UCSD-AML1 (cell line): ENCODE measurements around the gene TRPM5.

Source experiments
- DNase-seq: peaks from one replicate; lab custom pipeline; 2025; ENCODE audit not compliant: unreplicated experiment; lab: John Stamatoyannopoulos, UW

TRPM5 gene

DNA sequence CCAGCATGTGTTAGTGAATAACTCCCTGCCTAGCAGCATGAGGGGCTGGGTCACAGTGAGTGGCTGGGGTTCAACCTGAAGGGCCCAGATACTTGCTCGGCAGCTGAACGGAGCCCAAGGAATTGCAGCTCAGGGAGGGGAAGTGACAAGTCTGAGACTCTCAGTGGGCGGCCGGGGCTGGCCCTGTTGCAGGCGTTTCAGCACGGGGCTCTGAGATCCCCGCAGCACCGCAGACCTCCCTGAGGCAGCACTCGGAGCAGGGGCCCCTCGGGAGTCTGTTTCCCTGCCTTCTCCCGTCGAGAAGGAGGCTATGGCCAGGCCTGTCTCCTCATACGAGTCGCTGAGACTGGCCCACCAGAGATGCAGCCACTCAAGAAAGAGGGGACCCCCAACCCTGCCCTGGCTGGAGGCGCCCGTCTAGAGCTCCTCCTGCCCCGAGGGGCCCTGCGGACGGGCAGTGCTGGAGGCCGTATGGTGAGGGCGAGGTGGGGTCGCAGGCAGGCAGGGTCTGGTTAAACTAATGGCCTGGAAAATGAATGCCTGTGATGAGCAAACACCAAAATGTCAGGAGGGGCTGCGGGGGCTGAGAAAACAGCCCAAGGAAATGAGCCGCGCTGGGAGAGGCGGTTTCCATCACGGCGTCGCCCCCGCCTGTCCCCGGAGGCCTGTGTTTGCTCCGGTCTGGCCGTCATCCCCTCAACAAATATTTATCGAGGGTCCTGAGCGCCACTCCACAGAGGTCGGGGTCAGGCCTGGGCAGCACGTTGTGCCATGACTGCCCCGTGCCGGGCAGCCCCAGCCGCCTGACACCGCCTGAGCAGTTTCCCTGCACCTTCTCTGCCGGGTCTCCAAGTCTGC is 34.5 kb downstream of the TRPM5 start:
- no peak for DNase-seq

DNA sequence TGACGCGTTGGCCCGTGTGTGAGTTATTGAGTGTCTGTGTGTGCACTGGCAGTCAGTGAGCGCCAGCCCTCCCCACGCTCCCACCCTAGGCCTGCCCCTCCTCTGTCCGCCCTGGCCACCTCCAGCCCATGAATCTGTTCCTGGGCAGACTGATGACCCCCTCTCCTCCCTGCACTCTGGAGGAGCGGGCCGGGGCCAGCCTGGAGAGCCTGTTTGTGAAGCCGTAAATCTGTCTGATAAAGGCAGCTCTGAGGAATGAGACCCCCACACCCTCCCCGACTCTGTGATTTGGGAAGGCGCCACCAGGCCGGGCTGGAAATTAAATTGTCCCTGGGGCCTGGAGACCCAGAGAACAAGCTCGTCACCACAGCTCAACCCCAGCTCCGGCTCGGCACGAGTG is 35.2 kb downstream of the TRPM5 start:
- no peak for DNase-seq

DNA sequence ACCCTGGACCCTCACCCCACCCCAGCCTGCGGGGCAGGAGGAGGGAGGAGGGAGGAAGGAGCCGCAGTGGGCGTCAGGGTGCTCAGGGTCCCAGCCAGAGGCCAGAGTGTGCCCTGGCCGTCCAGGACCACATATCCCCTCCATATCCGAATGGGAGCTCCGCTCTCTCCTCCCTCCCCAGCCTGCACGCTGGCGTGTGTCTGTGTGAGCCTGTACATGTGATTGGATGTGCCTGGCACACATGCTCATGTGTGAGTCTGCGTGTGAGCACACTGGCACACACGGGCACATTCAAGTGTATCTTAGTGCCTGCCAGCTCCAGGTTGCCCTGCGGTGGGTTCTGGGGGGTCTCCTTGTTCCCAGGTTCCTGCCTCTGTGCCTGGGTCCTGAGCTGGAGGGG is 35.6 kb downstream of the TRPM5 start:
- no peak for DNase-seq

DNA sequence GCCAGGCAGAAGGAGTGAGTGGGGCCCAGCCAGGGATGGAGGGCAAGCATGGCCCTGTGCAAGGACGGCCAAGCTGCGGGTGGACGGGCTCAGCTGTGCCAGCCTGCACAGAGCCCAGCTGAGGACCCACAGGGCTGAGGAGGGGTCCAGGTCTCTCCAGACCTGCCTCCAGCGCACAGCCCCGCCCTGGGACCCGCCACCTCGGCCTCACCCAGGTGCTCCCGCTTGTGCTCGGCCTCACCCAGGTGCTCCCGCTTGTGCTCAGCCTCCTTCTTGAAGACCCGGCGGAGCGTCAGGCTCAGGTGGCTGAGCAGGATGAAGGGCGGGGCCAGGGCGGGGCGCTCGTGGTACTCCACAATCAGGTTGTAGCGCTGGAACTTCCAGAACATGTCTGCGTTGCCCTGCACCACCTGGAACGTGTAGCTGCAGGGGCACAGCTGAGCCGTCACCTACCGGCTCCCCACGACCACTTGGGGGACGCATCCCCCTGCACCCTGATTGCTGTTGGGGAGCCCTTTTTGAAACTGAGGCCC is 37.4 kb downstream of the TRPM5 start:
- no peak for DNase-seq

DNA sequence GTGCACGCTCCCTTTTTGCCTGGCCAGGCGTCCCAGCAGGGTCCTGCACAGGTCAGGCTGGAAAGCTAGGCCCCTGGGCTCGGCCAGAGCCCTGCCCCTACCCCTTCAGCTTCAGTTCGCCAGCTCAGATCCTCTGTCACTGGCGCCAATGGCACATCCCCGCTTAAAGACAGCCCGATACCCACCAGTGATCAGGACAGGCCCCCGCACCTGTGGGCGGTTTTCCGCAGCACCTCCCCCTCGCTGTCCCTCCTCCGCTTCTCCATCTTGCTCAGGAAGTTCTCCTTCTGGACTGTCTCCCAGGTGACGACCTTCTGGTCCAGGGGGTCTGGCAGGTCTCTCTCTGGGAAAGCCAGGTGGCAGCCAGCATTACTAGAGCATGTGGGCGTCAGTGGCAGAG is 37.9 kb downstream of the TRPM5 start:
- DNase-seq = no peak

DNA sequence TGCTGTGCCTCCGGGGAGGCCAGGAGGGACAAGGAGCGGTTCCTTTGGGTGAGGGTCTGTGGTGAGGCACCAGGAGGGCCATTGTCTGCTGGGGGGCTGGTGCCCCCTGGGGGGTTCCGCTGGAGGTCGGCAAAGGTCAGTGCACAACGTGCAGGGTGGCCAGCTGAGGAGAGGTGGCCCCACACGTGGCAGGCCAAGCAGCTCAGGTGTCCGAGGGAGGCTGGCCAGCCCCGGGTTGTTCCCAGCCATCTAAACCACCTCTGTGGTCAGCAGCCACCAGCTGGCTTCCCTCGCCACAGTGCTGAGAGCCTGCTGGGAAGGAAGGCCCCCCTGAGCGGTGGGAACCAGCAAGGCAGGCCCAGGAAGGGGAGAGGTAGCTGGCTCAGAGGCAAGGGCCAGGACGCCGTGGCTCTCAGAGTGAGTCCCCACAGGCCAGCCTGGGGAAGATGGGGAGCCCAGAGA is 39.5 kb downstream of the TRPM5 start:
- no peak for DNase-seq

DNA sequence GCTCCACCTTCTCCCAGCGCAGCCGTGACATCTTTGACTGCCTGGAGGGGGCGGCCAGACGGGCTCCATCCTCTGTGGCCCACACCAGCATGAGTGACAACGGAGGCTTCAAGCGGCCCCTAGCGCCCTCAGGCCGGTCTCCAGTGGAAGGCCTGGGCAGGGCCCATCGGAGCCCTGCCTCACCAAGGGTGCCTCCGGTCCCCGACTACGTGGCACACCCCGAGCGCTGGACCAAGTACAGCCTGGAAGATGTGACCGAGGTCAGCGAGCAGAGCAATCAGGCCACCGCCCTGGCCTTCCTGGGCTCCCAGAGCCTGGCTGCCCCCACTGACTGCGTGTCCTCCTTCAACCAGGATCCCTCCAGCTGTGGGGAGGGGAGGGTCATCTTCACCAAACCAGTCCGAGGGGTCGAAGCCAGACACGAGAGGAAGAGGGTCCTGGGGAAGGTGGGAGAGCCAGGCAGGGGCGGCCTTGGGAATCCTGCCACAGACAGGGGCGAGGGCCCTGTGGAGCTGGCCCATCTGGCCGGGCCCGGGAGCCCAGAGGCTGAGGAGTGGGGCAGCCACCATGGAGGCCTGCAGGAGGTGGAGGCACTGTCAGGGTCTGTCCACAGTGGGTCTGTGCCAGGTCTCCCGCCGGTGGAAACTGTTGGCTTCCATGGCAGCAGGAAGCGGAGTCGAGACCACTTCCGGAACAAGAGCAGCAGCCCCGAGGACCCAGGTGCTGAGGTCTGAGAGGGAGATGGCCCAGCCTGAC is 41.2 kb downstream of the TRPM5 start:
- DNase-seq = no peak

DNA sequence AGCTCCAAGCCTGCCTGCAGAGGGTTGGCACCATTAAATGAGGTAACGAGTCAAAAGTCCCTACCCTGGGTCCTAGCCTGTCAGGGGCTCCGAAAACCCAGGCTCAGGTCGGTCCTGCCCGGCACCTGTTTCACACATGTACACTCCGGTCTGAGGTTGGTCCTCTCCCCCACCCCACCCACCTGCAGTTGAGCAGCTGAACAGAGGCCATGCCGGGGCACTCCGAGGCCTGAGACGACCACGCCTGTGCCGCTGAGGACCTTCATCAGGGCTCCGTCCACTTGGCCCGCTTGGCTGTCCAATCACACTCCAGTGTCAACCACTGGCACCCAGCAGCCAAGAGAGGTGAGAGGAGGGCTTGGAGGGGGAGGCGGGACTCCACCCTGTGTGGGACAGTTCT is 42.2 kb downstream of the TRPM5 start:
- no peak for DNase-seq

DNA sequence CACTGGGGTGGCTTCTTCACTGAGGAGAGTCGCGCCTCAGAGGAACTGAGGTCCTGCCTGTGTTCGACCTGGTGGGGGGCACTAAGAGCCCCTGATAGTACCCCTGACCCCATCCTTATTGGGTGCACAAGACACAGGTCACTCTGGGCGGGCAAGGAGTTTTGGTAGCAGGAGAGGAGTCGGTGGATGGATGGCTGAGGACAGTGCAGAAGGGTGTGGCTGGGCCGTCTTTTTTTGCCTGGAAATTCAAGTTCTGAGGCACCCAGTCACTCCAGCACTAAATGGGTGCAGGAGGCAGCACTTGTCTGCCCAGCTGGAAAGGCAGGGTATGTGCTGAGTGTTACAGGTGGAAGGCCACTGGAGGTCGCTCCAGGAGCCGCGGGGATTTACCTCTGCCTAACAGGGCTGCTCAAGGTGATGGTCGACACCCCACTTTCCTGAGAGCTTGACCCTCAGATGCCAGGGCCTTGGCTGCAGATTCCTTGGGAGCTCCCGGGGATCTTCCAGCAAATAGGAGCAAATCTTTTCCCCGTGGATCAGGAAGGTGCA is 42.8 kb downstream of the TRPM5 start:
- DNase-seq = no peak

DNA sequence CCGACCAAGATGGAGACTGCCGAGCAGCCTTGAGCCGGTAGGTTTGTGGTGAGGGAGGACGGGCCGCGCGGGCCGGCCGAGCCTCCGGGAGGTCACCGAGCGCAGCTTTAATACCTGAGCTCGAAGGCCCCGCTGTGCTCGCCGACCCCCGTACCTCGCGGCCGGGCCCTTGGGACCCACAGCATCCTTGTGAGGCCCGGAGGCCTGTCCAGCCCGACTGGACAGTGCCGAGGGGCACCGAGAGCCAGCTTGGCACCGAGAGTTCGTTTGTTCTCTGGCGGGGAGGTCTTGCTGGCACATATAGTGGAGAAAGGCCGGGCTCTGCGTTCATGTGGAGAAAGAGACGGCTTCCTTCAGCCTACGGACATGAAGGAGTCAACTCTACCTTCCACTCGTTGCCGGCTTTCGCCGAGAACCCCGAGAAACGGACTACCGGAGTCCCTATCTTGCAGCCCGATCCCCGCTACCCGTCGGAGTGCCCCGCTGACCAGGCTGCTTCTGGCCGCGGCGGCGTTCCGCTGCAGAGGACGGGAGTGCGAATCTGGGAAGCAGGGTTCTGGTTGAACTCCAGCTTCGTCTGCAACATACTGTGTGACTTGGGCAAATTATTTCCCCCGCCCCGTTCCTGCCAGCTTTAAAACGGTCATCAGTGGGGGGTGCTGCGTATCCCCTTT is 43.4 kb downstream of the TRPM5 start:
- no peak for DNase-seq

DNA sequence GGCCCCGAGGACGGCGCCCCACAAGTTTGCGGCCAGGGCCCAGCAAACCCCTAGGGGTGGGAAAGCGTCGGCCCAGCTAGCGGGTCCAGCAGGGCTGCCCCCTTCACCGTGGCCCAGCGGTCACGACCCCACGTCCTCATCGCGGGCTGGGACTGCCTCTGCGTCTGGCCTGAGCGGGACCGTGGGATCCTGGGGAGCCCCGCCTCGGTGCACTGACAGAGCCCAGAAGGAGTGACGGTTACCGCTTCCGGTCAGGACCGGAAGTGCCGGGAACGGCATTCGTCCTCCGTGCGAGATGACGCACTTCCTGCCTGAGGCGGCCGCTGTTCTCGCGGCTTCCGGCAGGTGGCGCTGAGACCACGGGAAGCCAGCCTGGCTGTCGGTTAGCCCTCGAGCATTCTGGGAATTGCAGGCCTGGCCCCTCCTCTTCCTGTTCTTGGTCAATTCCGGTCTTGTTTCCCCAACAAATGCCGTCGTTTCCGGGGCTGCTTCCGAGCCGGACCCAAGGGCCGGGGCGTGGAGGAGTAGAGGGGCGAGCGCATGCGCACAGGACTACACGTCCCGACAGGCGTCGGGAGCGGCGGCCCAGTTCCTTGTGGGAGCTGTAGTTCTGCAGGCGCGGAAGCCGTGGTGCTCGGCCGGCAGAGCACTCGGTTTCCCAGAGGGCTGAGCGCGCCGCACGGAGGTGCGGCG is 44.1 kb downstream of the TRPM5 start, which contains the start of gene TSSC4:
Gene TSSC4 (plus strand): TSS at position 682 of the 693 bp plus-strand sequence. CDS start 1,884 bp downstream, outside the sequence.
- DNase-seq = peak; percentile 100

DNA sequence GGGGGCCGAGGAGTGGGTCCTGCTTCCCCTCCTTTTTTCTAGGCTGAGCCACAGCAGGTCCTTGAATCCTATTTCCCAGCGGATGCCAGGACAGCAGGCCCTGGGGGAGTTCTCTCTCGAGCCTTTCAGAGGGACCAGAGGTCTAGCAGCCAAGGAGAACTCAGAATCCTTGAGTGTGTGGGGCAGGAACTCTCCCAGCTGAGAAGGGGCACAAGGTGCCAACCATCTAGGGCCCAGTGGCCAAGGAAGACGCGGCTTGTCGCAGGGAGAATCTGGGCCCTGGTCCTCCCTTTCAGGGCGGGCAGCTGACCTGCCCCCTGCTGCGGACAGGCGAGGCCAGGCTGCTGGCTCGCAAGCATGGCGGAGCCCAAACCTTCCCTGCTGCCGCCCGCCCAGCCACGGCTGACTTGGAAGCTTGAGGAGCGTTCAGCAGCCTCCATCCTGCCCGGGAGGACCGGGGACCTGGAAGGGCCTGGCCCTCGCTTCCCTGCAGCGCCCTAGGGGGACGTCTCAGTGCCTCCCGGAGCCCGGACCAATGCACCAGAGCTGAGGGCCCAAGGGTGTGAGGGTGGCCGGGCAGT is 44.7 kb downstream of the TRPM5 start:
- no peak for DNase-seq

DNA sequence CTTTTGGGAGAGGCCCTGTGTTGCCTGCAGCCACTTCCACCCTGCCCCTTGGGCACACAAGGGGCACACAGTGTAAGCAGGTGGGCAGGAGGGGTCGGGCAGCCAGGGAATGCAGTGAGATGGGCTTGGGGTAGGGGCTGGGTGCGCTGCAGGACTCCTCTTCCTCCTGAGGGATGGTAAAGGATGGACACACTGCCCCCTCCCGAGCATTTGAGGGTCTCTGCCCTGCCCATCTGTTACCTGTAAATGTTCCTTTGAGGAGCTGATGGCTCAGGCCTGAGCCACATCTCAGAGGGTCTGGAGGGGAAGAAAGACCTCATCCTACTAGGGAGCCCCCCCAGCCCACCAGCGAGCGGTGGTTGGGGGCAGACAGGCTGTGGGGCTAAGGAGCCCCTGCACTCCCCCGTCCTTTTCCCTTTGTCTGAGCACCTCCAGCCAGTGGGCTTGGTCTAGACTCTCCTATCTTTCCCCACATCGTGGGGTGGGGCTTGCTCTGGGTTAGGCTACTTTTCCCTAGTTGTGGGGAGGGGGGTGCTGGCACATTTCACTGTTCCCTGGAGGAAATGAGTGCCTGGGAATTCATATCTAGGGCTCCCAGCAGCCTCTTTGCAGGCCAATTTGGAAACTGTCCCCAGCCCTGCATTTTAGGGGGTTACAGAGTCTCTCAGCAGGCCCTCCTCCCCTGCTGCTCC is 45.5 kb downstream of the TRPM5 start:
- DNase-seq = no peak

DNA sequence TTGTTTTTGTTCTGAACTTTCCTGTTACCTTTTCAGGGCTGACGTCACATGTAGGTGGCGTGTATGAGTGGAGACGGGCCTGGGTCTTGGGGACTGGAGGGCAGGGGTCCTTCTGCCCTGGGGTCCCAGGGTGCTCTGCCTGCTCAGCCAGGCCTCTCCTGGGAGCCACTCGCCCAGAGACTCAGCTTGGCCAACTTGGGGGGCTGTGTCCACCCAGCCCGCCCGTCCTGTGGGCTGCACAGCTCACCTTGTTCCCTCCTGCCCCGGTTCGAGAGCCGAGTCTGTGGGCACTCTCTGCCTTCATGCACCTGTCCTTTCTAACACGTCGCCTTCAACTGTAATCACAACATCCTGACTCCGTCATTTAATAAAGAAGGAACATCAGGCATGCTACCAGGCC is 47.3 kb downstream of the TRPM5 start:
- no peak for DNase-seq

DNA sequence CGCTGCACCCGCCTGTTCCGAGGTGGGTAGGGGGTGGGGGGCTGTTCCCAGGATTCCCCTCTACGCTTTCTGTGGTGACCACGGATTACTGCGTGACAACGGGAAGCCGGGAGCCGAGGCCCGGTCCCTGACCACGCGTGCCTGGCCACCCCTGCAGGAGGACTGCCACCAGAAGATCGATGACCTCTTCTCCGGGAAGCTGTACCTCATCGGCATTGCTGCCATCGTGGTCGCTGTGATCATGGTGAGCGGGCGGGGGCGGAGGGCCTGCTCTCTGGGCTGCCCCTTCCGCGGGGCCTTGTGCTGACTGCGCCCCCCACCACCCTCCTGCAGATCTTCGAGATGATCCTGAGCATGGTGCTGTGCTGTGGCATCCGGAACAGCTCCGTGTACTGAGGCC is 47.8 kb downstream of the TRPM5 start:
- no peak for DNase-seq

DNA sequence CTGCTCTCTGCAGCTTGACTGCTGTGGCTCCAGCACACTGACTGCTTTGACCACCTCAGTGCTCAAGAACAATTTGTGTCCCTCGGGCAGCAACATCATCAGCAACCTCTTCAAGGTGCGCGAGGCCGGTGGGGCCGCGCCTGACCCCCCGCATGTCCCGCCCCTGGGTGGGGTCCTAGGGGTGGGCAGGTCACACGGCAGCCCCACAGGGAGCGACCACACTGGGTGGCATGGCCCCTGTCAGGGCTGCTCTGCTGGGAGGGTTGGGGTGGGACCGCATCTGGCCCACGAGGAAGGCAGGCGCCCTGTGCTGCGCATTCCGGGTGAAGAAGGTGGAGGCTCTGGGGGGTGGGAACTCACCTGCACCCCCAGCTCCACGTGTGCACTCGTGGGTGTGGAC is 48.5 kb downstream of the TRPM5 start:
- DNase-seq = no peak

DNA sequence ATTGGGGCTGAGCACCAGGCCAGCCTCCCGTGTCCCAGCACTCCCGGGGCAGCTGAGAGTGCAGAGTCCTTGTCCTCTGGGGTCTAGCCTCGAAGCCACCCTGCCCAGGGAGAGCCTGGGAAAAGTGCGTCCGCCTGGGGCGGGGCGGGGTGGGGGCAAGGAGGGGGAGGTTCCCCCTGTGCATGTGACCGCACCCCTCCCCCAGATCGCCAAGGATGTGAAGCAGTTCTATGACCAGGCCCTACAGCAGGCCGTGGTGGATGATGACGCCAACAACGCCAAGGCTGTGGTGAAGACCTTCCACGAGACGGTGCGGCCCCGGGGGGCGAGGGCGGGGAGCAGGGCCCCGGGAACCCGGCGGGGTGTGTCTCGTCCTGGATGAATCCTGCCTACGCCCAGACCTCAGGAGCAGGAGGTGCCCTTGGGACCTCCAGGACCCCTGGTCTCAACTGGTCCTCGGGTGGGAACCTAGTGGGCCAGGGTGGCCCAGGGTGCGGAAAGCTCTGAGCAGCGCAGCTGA is 49.0 kb downstream of the TRPM5 start:
- DNase-seq = no peak

DNA sequence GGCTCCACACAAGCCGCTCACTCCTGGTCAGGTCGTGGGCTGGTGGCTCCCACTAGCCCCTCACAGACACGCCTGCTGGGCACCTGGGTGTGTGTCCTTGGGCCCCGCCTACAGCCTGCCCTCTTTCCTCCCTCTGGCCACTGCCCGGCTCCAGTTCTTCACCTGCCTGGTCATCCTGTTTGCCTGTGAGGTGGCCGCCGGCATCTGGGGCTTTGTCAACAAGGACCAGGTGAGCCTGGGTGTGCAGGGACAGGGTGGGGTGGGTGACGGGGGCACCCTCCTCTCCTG is 49.6 kb downstream of the TRPM5 start:
- no peak for DNase-seq
